HL-60 (cell line): ENCODE results near the gene POLR1G.
"Not testable (repeated sequence)": the region's sequence is repeated elsewhere in the genome, so short reads cannot be mapped to it uniquely, and the experiment has no call there.

Experiments
- DNase-seq, 2 experiments: peaks; one replicate each; pipeline ENCODE4 v3.0.0-alpha.2; 2010 to 2020; ENCODE audit warnings: low read depth in 1 of 2, low spot score in 1 of 2
- H3K27ac ChIP-seq: fragments of 250-450 bp; sonication (Bioruptor Pico); replicated peaks from 2 replicates; pipeline ENCODE4 v1.5.1; 2020; ENCODE audit warnings: mild to moderate bottlenecking, moderate library complexity
- H3K27me3 ChIP-seq: fragments of 250-450 bp; sonication (Bioruptor Pico); 2 replicates; pipeline ENCODE4 v1.5.1; 2021; ENCODE audit warnings: mild to moderate bottlenecking, moderate library complexity; ENCODE audit not compliant: insufficient read depth, poor library complexity, severe bottlenecking
- H3K4me3 ChIP-seq: replicated peaks from 2 replicates; pipeline ENCODE4 v1.5.1; 2011; ENCODE audit warnings: mild to moderate bottlenecking, control low read depth, low read length; ENCODE audit not compliant: insufficient read depth
- GABPA ChIP-seq: IDR thresholded peaks from 2 replicates; pipeline ENCODE4 v1.6.1; 2012; ENCODE audit warnings: low read depth
- POLR2AphosphoS5 ChIP-seq: IDR thresholded peaks from 2 replicates; pipeline ENCODE4 v1.6.1; 2012; ENCODE audit warnings: low read depth
- REST ChIP-seq: IDR thresholded peaks from 2 replicates; pipeline ENCODE4 v1.6.1; 2012; ENCODE audit warnings: low read depth; ENCODE audit not compliant: insufficient replicate concordance
- SPI1 ChIP-seq: IDR thresholded peaks from 2 replicates; pipeline ENCODE4 v1.6.1; 2012; ENCODE audit warnings: low read depth, mild to moderate bottlenecking, borderline replicate concordance
- TF ChIP-seq, protein P1 (sequence below): IDR thresholded peaks from one replicate; pipeline ENCODE4 v1.5.1; 2011; ENCODE audit warnings: low read length, control low read depth, inconsistent platforms; ENCODE audit not compliant: insufficient read depth

POLR1G gene

DNA sequence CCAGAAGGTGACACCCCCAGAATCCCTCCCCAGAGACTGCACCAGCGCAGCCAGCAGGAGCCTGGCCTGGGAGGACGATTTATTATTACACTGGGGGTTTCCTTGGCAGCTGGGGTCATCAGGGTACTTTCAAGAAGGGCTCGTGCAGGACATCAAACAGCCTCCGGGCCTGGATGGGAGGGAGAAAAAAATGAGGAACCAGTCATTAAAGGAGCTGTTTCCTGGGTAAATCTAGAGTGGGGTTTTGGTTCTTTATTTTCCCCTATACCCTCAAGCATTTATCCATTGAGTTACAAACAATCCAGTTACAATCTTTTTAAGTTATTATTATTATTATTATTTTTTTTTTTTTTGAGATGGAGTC lies 3.1 kb downstream of the POLR1G start:
- peak overlapping the region; percentile 34 for H3K27ac ChIP-seq
- no peak overlapping the region for H3K4me3 ChIP-seq
- no peaks in the 10 kb centered on the region for H3K27me3 ChIP-seq
- peak in 1 of 2 experiments; percentile 51 for DNase-seq
- TF ChIP-seq GABPA (no peak), SPI1 (no peak; the same call in 1 of the 2 replicates), POLR2AphosphoS5 (no peak), REST (no peak)
- TF ChIP-seq, protein P1, sequence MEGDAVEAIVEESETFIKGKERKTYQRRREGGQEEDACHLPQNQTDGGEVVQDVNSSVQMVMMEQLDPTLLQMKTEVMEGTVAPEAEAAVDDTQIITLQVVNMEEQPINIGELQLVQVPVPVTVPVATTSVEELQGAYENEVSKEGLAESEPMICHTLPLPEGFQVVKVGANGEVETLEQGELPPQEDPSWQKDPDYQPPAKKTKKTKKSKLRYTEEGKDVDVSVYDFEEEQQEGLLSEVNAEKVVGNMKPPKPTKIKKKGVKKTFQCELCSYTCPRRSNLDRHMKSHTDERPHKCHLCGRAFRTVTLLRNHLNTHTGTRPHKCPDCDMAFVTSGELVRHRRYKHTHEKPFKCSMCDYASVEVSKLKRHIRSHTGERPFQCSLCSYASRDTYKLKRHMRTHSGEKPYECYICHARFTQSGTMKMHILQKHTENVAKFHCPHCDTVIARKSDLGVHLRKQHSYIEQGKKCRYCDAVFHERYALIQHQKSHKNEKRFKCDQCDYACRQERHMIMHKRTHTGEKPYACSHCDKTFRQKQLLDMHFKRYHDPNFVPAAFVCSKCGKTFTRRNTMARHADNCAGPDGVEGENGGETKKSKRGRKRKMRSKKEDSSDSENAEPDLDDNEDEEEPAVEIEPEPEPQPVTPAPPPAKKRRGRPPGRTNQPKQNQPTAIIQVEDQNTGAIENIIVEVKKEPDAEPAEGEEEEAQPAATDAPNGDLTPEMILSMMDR: no peak

DNA sequence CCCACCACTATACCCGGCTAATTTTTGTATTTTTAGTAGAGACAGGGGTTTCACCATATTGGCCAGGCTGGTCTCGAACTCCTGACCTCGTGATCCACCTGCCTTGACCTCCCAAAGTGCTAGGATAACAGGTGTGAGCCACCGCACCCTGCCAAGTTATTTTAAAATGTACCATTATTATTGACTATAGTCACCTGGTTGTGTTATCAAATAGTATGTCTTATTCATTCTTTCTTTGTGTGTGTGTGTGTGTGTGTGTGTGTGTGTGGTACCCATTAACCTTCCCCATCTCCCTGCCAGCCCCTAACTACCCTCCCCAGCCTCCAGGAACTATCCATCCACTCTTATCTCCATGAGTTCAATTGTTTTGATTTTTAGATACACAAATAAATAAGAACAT lies 3.9 kb downstream of the POLR1G start:
- H3K27ac ChIP-seq, H3K27me3 ChIP-seq, DNase-seq, H3K4me3 ChIP-seq: not testable (repeated sequence)

- TF ChIP-seq REST: no peak
- no peak for TF ChIP-seq SPI1
- no peak for TF ChIP-seq POLR2AphosphoS5
- TF ChIP-seq, protein P1: no peak
- no peak for TF ChIP-seq GABPA
- DNase-seq: no peak
- no peak overlapping the region for H3K27ac ChIP-seq
- no peaks in the 10 kb centered on the region for H3K27me3 ChIP-seq
- no peak overlapping the region for H3K4me3 ChIP-seq
These were observed 7.1 kb downstream of the POLR1G start for GRCh38 chr19:45413497-45413896.

GRCh38 chr19:45414468-45414867 lies 8.0 kb downstream of the POLR1G start:
- no peak for TF ChIP-seq POLR2AphosphoS5
- TF ChIP-seq GABPA: no peak
- no peak for TF ChIP-seq REST
- TF ChIP-seq, protein P1: no peak
- TF ChIP-seq SPI1: no peak

More at GRCh38 chr19:45414468-45414867, 8.0 kb downstream of the POLR1G start:
- no peak for DNase-seq
- no peak overlapping the region for H3K27ac ChIP-seq
- no peak overlapping the region for H3K4me3 ChIP-seq
- H3K27me3 ChIP-seq: no peaks in the 10 kb centered on the region
